Measurements from ENCODE around the gene CFAP410. TPM values are rescaled to one million over a fixed set of nuclear protein-coding genes. Genes with fewer than 3 reads are reported as not detected.

The CFAP410 gene
- total and polyA plus RNA-seq, 2 of the 8 experiments (the other 6 are each of a cell fraction or from before 2014, with no cell fraction given) = 10.6 to 12.0 TPM

DNA sequence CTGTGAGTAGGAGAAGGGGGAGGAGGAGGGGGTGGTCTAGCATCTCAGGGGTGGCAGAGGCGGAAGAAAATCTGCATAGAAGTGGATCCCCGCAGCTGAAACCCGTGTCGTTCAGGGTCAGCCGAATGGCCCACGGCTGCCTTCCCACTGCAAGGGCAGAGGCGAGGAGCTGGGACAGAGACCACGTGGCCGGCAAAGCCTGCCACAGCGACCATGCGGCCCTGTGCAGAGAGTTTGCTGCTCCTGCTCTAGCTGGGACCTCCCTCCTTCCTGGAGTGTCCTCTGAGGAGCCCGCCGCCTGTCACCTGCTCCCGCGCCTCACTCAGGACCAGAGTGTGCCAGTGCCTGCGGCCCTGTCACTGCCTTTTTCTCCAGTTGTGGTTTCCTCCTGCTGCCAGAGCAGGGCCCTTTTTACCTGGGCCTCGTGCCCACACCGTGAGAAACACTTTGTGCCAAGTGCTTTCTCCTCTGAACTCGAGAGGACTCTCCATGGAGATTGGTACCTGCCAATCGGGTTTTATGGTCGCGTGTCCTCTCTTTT lies 8.8 kb upstream of the CFAP410 start:
- POLR2A ChIA-PET (ENCODE audit: partially characterized antibody) = interaction anchor here (0.6 kb wide), 1 partner anchor 10 kb away, joined by 3 read pairs; no protein-coding TSS in a partner anchor
- CTCF ChIA-PET (ENCODE audit: partially characterized antibody) = no interaction called here
- no peak overlapping the region for H3K4me2 ChIP-seq (ENCODE audit: insufficient read depth in 1 of 2, low read depth in 2 of 2, low read length in 2 of 2)

More for the DNA sequence above, 8.8 kb upstream of the CFAP410 start:
- Histone ChIP-seq H3K23ac (ENCODE audit: insufficient read length) (no peak overlapping the region), H2AK5ac (ENCODE audit: low read depth, low read length) (no peak overlapping the region), H3K4me1 (replicated peaks in 1 of 4; ENCODE audit: control insufficient read depth in 3 of 4, insufficient read depth in 4 of 4, low read length in 3 of 4) (peaks cover 0 to 5% (median under 1%) of the 10 kb centered on the region in 4 experiments; a peak in 3 of 7 replicates), H2BK120ac (replicated peaks; ENCODE audit: low read depth, low read length) (no peak overlapping the region), H3K79me1 (ENCODE audit: low read depth, low read length) (no peaks in the 10 kb centered on the region), H3K27ac (ENCODE audit: low read depth, low read length) (no peak overlapping the region), H4K8ac (ENCODE audit: extremely low read depth, insufficient read depth, low read length) (no peak overlapping the region), H2BK20ac (ENCODE audit: low read length) (no peak overlapping the region), H2BK12ac (ENCODE audit: low read depth, low read length) (no peak overlapping the region), H3K36me3 (ENCODE audit: control insufficient read depth in 2 of 4, insufficient read depth in 4 of 4, low read length in 3 of 4) (no peaks in the 10 kb centered on the region), H3K9ac (replicated peaks in 1 of 4; ENCODE audit: extremely low read depth in 1 of 4, low read depth in 3 of 4, low read length in 3 of 4) (no peak overlapping the region), H2BK5ac (ENCODE audit: low read depth, low read length) (no peak overlapping the region), H2AFZ (ENCODE audit: low read length) (no peak overlapping the region), H4K20me1 (replicated peaks in 1 of 2; ENCODE audit: control insufficient read depth in 1 of 2, insufficient read depth in 2 of 2, low read length in 2 of 2) (peaks cover 0 to 2% of the 10 kb centered on the region in 2 experiments), H3K23me2 (ENCODE audit: low read depth, low read length) (no peaks in the 10 kb centered on the region; the same call in 1 of the 2 replicates), H4K91ac (replicated peaks; ENCODE audit: insufficient read length, low read length) (no peak overlapping the region), H3K4ac (replicated peaks; ENCODE audit: insufficient read length, low read depth, low read length) (no peak overlapping the region), H3K9me3 (ENCODE audit: insufficient read depth in 2 of 2, low read depth in 1 of 2, low read length in 1 of 2) (no peaks in the 10 kb centered on the region), H3K4me3 (ENCODE audit: extremely low read depth in 1 of 4, insufficient read depth in 2 of 4, low read depth in 3 of 4, low read length in 4 of 4) (no peak overlapping the region), H3K14ac (ENCODE audit: insufficient read length) (no peak overlapping the region), H3K56ac (replicated peaks; ENCODE audit: insufficient read length, low read depth, low read length) (no peak overlapping the region), H4K5ac (ENCODE audit: insufficient read length, low read depth, low read length) (no peak overlapping the region), H2BK15ac (ENCODE audit: low read length) (no peak overlapping the region; the same call in 1 of the 2 replicates), H3K18ac (ENCODE audit: extremely low read depth, low read length) (no peak overlapping the region), H3K27me3 (replicated peaks in 1 of 4; ENCODE audit: control insufficient read depth in 3 of 4, extremely low read depth in 1 of 4, insufficient read depth in 3 of 4, low read length in 3 of 4) (peaks cover 17 to 37% (median 28%) of the 10 kb centered on the region in 4 experiments; a peak in 6 of 7 replicates), H3K79me2 (ENCODE audit: control insufficient read depth in 1 of 2, insufficient read depth in 2 of 2, low read length in 2 of 2) (no peaks in the 10 kb centered on the region)
- FAIRE-seq (no peak), DNase-seq (ENCODE audit: low read depth in 1 of 2, low spot score in 2 of 2) (no peak)
- 79% methylated on average over 22 of the region's 22 CpGs; no CpG with 5 or more reads in 1 of the 2 experiments for WGBS, 2 experiments (ENCODE audit: extremely low coverage in 1 of 2, insufficient coverage in 1 of 2, insufficient read length in 1 of 2, insufficient replicate concordance in 2 of 2, low coverage in 1 of 2, low lambda C conversion rate in 2 of 2, missing lambda C conversion rate in 1 of 2)

Measured in H1 (cell line).